Cardiac muscle cell (in vitro differentiated cells and primary cell): ENCODE data around the gene OR9G1. TPM values are rescaled to one million over a fixed set of nuclear protein-coding genes. Genes with fewer than 3 reads are reported as not detected.

Experiments used
- DNase-seq, 2 donors: peaks; one replicate each; pipeline versions ENCODE4 v3.0.0 to v3.0.0-alpha.2; 2010 to 2017; ENCODE audit warnings: low read depth in 1 of 2, low spot score in 1 of 2
- H3K27ac ChIP-seq: fragments of 200-600 bp; sonication (generic); 2 replicates; pipeline ENCODE4 v1.5.1; 2016
- H3K27me3 ChIP-seq: fragments of 200-600 bp; sonication (generic); 2 replicates; pipeline ENCODE4 v1.6.0; 2016; ENCODE audit warnings: control low read depth
- H3K36me3 ChIP-seq: fragments of 200-600 bp; sonication (generic); 2 replicates; pipeline ENCODE4 v1.5.1; 2016; ENCODE audit warnings: control low read depth
- H3K4me1 ChIP-seq: fragments of 200-600 bp; sonication (generic); 2 replicates; pipeline ENCODE4 v1.8.1; 2017; ENCODE audit warnings: low read depth, mild to moderate bottlenecking, mixed run types
- H3K4me3 ChIP-seq: fragments of 200-600 bp; sonication (generic); 2 replicates; pipeline ENCODE4 v1.5.1; 2016; ENCODE audit warnings: mild to moderate bottlenecking
- H3K9me3 ChIP-seq: fragments of 200-600 bp; sonication (generic); 2 replicates; pipeline ENCODE4 v1.5.1; 2017; ENCODE audit warnings: low read depth, mild to moderate bottlenecking, control low read depth
- CTCF ChIP-seq: IDR thresholded peaks from 2 replicates; pipeline ENCODE4 v1.5.1; 2012; ENCODE audit warnings: low read depth, mild to moderate bottlenecking, low read length
- polyA plus RNA-seq: library from polyadenylated mRNA; unstranded; fragments of >200 nt; fragmentation: Nextera tagmentation; extraction: Ambion mirVana; gene quantifications from 2 replicates; pipeline ENCODE4 v1.2.1, GENCODE V29; 2016
- total RNA-seq: library from RNA; depleted of rRNA; stranded (reverse); fragments of >200 nt; gene quantifications from 2 replicates; pipeline ENCODE4 v1.2.3, GENCODE V29; 2016

OR9G1 gene
- total and polyA plus RNA-seq, 2 experiments from 2014 or later, result not detected

- no peak for DNase-seq
Measured at GRCh38 chr11:56750190-56750589, 51.3 kb downstream of the OR9G1 start.

GRCh38 chr11:56751480-56751879 is 52.6 kb downstream of the OR9G1 start:
- Histone ChIP-seq H3K9me3 (no peaks in the 10 kb centered on the region), H3K27ac (no peak overlapping the region), H3K4me1 (no peaks in the 10 kb centered on the region), H3K4me3 (no peak overlapping the region), H3K36me3 (no peaks in the 10 kb centered on the region), H3K27me3 (no peaks in the 10 kb centered on the region)
- DNase-seq, result no peak
- TF ChIP-seq CTCF, result no peak

More at GRCh38 chr11:56750190-56750589, 51.3 kb downstream of the OR9G1 start:
- no peak overlapping the region for H3K4me3 ChIP-seq
- no peaks in the 10 kb centered on the region for H3K9me3 ChIP-seq
- no peaks in the 10 kb centered on the region for H3K4me1 ChIP-seq
- no peak for TF ChIP-seq CTCF
- H3K27ac ChIP-seq, result no peak overlapping the region
- H3K36me3 ChIP-seq, result no peaks in the 10 kb centered on the region
- H3K27me3 ChIP-seq, result no peaks in the 10 kb centered on the region

Other genes with a start within 250 kb of the OR9G1 start
- not detected in 2 replicates for gene OR5M3, start 225.7 kb upstream of the OR9G1 start, total RNA-seq
- not detected in 2 replicates for gene OR5M3, start 225.7 kb upstream of the OR9G1 start, polyA plus RNA-seq
- gene OR5M8, start 207.7 kb upstream of the OR9G1 start, total RNA-seq, result not detected in 2 replicates
- not detected in 2 replicates for gene OR5M8, start 207.7 kb upstream of the OR9G1 start, polyA plus RNA-seq
- not detected in 2 replicates for gene OR5M11, start 155.8 kb upstream of the OR9G1 start, total RNA-seq
- not detected in 2 replicates for gene OR5M11, start 155.8 kb upstream of the OR9G1 start, polyA plus RNA-seq
- not detected in 2 replicates for gene OR5M10, start 121.4 kb upstream of the OR9G1 start, total RNA-seq
- not detected in 2 replicates for gene OR5M10, start 121.4 kb upstream of the OR9G1 start, polyA plus RNA-seq
- not detected in 2 replicates for gene OR5M1, start 84.2 kb upstream of the OR9G1 start, total RNA-seq
- gene OR5M1, start 84.2 kb upstream of the OR9G1 start, polyA plus RNA-seq, result not detected in 2 replicates
- not detected in 2 replicates for gene OR5AP2, start 56.7 kb upstream of the OR9G1 start, total RNA-seq
- gene OR5AP2, start 56.7 kb upstream of the OR9G1 start, polyA plus RNA-seq, result not detected in 2 replicates
- gene OR5AR1, start 35.4 kb upstream of the OR9G1 start, total RNA-seq, result not detected in 2 replicates
- gene OR5AR1, start 35.4 kb upstream of the OR9G1 start, polyA plus RNA-seq, result not detected in 2 replicates
- gene OR9G4, start 49.6 kb downstream of the OR9G1 start, total RNA-seq, result not detected in 2 replicates
- gene OR9G4, start 49.6 kb downstream of the OR9G1 start, polyA plus RNA-seq, result not detected in 2 replicates